K562 (cell line): ENCODE results near the gene MOB1B. TPM values are rescaled to one million over a fixed set of nuclear protein-coding genes. Genes with fewer than 3 reads are reported as not detected.

ENCODE experiments used
- CHD7 ChIP-seq: fragments of 200-600 bp; sonication (generic); IDR thresholded peaks from one replicate; pipeline ENCODE4 v1.6.1; 2012; ENCODE audit warnings: mild to moderate bottlenecking, low read depth, low read length, inconsistent platforms
- MNT ChIP-seq, 2 experiments: fragments of 450-650 bp; conservative IDR thresholded peaks; 2 replicates each; pipeline ENCODE4 v1.6.1; 2017; ENCODE audit warnings: mild to moderate bottlenecking in 2 of 2, moderate library complexity in 2 of 2
- MTA1 ChIP-seq: fragments of 450-650 bp; IDR thresholded peaks from 2 replicates; pipeline ENCODE4 v1.6.1; 2017; ENCODE audit warnings: borderline replicate concordance
- TRIM25 ChIP-seq: fragments of 450-650 bp; IDR thresholded peaks from 2 replicates; pipeline ENCODE4 v1.7.0; 2016; ENCODE audit warnings: borderline replicate concordance
- ZBTB17 ChIP-seq: fragments of 450-650 bp; formaldehyde crosslinking; IDR thresholded peaks from 2 replicates; pipeline ENCODE4 v1.4.0; 2020; ENCODE audit warnings: mild to moderate bottlenecking
- ZNF146 ChIP-seq: IDR thresholded peaks from one replicate; pipeline ENCODE4 v1.6.1; 2018; ENCODE audit warnings: missing compliant biosample characterization; ENCODE audit not compliant: unreplicated experiment
- ZNF584 ChIP-seq: fragments of 200-800 bp; sonication (Bioruptor generic); IDR thresholded peaks from 2 replicates; pipeline ENCODE4 v1.6.1; 2016; ENCODE audit warnings: low read depth, mild to moderate bottlenecking, missing genetic modification characterization, missing compliant biosample characterization
- ZNF639 ChIP-seq, 2 experiments: fragments of 200-800 bp in 1 of 2; sonication (Bioruptor generic) in 1 of 2; sonication (generic) in 1 of 2; formaldehyde crosslinking in 1 of 2; IDR thresholded peaks in 1 of 2; conservative IDR thresholded peaks in 1 of 2; 2 replicates each; pipeline versions ENCODE4 v1.5.0 to v1.6.1; 2016 to 2020; ENCODE audit warnings: missing compliant biosample characterization in 1 of 2, missing genetic modification characterization in 1 of 2, missing genetic modification reagents in 1 of 2
- polyA plus RNA-seq, 8 experiments: library from polyadenylated mRNA; depleted of rRNA in 4 of 8; stranded (reverse) in 5 of 8; unstranded in 3 of 8; fragments of >200 nt; fragmentation: Nextera tagmentation in 2 of 8; fragmentation: Illumina TruSeq in 1 of 8; extraction: Ambion mirVana in 2 of 8; extraction: Trizol in 1 of 8; gene quantifications; 2 replicates each; pipeline versions ENCODE4 v1.2.1 to v1.2.3, GENCODE V29; 2011 to 2014; ENCODE audit warnings: inconsistent platforms in 1 of 8, missing spikeins in 1 of 8
- total RNA-seq, 7 experiments: library from RNA; depleted of rRNA in 6 of 7; stranded (reverse); fragments of >200 nt in 6 of 7; fragmentation: Illumina TruSeq in 2 of 7; extraction: Trizol in 2 of 7; gene quantifications; 2 replicates each; pipeline versions ENCODE4 v1.2.1 to v1.2.3, GENCODE V29; 2011 to 2021; ENCODE audit warnings: low replicate concordance in 1 of 7

Gene MOB1B
- total and polyA plus RNA-seq, 9 of the 15 experiments (the other 6 are each of a cell fraction or from before 2014, with no cell fraction given) = 8.4 to 37.8 (median 19.0) TPM

- no peak for TF ChIP-seq CHD7
- peak in 1 of 2 experiments; percentile 91; a peak in 2 of 4 replicates for TF ChIP-seq ZNF639 (CRISPR knock-in tag; conservative IDR thresholded peaks at IDR 0.05 in 1 of 2, IDR thresholded peaks at IDR 0.05 in 1 of 2)
- no peak for TF ChIP-seq ZNF146 (CRISPR knock-in tag)
- peak; percentile 6; the same call in 1 of the 2 replicates for TF ChIP-seq TRIM25
- peak; percentile 96 for TF ChIP-seq ZNF584
- TF ChIP-seq MNT (conservative IDR thresholded peaks at IDR 0.05) = peak; percentile 80 to 91
- peak; percentile 93 for TF ChIP-seq MTA1
- peak; percentile 84; the same call in 1 of the 2 replicates for TF ChIP-seq ZBTB17 (CRISPR knock-in tag)
Measured at GRCh38 chr4:70903291-70903603, 1.1 kb downstream of the MOB1B start (continued).
